Measurements from ENCODE around the gene MRPS2.
"Not testable (repeated sequence)": the region's sequence is repeated elsewhere in the genome, so short reads cannot be mapped to it uniquely, and the experiment has no call there.

Gene MRPS2

GRCh38 chr9:135516132-135516860 lies 15.8 kb downstream of the MRPS2 start:
- no peak for DNase-seq

- no peak for DNase-seq
These were observed 16.9 kb downstream of the MRPS2 start for GRCh38 chr9:135517407-135517822.

- no peak for DNase-seq
These were observed 18.9 kb downstream of the MRPS2 start for GRCh38 chr9:135519179-135519971.

- DNase-seq, result no peak
These were observed 20.6 kb downstream of the MRPS2 start, which contains the start of gene LCN1 for GRCh38 chr9:135520916-135521607. LCN1 (plus strand) TSS chr9:135521440; CDS start chr9:135521498, 58 bp downstream.

- DNase-seq, result no peak
These were observed 21.2 kb downstream of the MRPS2 start for GRCh38 chr9:135521608-135522095.

- no peak for DNase-seq
These were observed 21.8 kb downstream of the MRPS2 start for GRCh38 chr9:135522137-135522877.

- no peak for DNase-seq
These were observed 22.4 kb downstream of the MRPS2 start for GRCh38 chr9:135522931-135523330.

GRCh38 chr9:135523521-135524129 lies 23.1 kb downstream of the MRPS2 start:
- DNase-seq, result no peak

GRCh38 chr9:135524130-135524861 lies 23.8 kb downstream of the MRPS2 start:
- peak; percentile 68 for DNase-seq

- no peak for DNase-seq
These were observed 25.0 kb downstream of the MRPS2 start for GRCh38 chr9:135525241-135526088.

- DNase-seq, result no peak
These were observed 25.7 kb downstream of the MRPS2 start for GRCh38 chr9:135526089-135526729.

- DNase-seq, result no peak
These were observed 26.5 kb downstream of the MRPS2 start for GRCh38 chr9:135526730-135527571.

GRCh38 chr9:135528842-135529435 lies 28.5 kb downstream of the MRPS2 start:
- not testable (repeated sequence) for DNase-seq

GRCh38 chr9:135530146-135530545 lies 29.7 kb downstream of the MRPS2 start:
- no peak for DNase-seq

GRCh38 chr9:135531096-135531495 lies 30.6 kb downstream of the MRPS2 start:
- no peak for DNase-seq

GRCh38 chr9:135533113-135533512 lies 32.6 kb downstream of the MRPS2 start:
- DNase-seq, result no peak

GRCh38 chr9:135533674-135534073 lies 33.2 kb downstream of the MRPS2 start:
- no peak for DNase-seq

GRCh38 chr9:135534192-135534711 lies 33.8 kb downstream of the MRPS2 start:
- DNase-seq, result peak; percentile 41

Data from fibroblast of skin of back (primary cell).